Cardiac septum (tissue), 1 donor: ENCODE data around the gene ZNF385A. TPM values are rescaled to one million over a fixed set of nuclear protein-coding genes. Genes with fewer than 3 reads are reported as not detected.

Experiments
- DNase-seq: peaks from one replicate; pipeline ENCODE4 v3.0.0-alpha.2; 2020; ENCODE audit warnings: low spot score
- intact Hi-C: fragments of 100-400 bp; cut with DNase I; formaldehyde crosslinking; loops from one replicate; pipeline ENCODE4 v1.14.0; 2022
- total RNA-seq: library from RNA; stranded (reverse); fragmentation: NEBNext Ultra II Directional; extraction: Animal tissue kit (Norgen Biotek cat#: 25700); gene quantifications from one replicate; pipeline ENCODE4 v1.2.1, GENCODE V29; 2021
- donor health status: DM: no; HTN: no; CAD: no.

Gene ZNF385A
- total RNA-seq, 1 donor from 2014 or later = 4.8 TPM

- intact Hi-C loops = no loop called here
- no peak for DNase-seq
These were observed 11.0 kb upstream of the ZNF385A start for GRCh38 chr12:54395545-54395944.

- intact Hi-C loops = no loop called here
- DNase-seq = no peak
These were observed 10.5 kb upstream of the ZNF385A start for GRCh38 chr12:54394986-54395385.

GRCh38 chr12:54394281-54394719, 9.8 kb upstream of the ZNF385A start:
- intact Hi-C loops = no loop called here
- no peak for DNase-seq

- intact Hi-C loops = no loop called here
- DNase-seq = no peak
These were observed 9.2 kb upstream of the ZNF385A start for GRCh38 chr12:54393743-54394142.

GRCh38 chr12:54393207-54393609, 8.7 kb upstream of the ZNF385A start:
- intact Hi-C loops = no loop called here
- no peak for DNase-seq

GRCh38 chr12:54392485-54393206, 8.1 kb upstream of the ZNF385A start:
- no peak for DNase-seq

GRCh38 chr12:54390668-54391551, 6.4 kb upstream of the ZNF385A start:
- no peak for DNase-seq
- intact Hi-C loops = no loop called here

More at GRCh38 chr12:54392485-54393206, 8.1 kb upstream of the ZNF385A start:
- intact Hi-C loops = no loop called here

- intact Hi-C loops = no loop called here
- no peak for DNase-seq
These were observed 5.7 kb upstream of the ZNF385A start for GRCh38 chr12:54390176-54390667.

- no peak for DNase-seq
- intact Hi-C loops = no loop called here
These were observed 5.2 kb upstream of the ZNF385A start for GRCh38 chr12:54389607-54390175.

GRCh38 chr12:54389134-54389508, 4.6 kb upstream of the ZNF385A start:
- no peak for DNase-seq

GRCh38 chr12:54388237-54389133, 4.0 kb upstream of the ZNF385A start:
- DNase-seq = no peak

More at GRCh38 chr12:54389134-54389508, 4.6 kb upstream of the ZNF385A start:
- intact Hi-C loops = no loop called here

GRCh38 chr12:54387114-54387467, 2.6 kb upstream of the ZNF385A start:
- no peak for DNase-seq
- intact Hi-C loops = no loop called here

More at GRCh38 chr12:54388237-54389133, 4.0 kb upstream of the ZNF385A start:
- intact Hi-C loops = no loop called here

GRCh38 chr12:54386403-54387113, 2.0 kb upstream of the ZNF385A start:
- no peak for DNase-seq
- intact Hi-C loops = no loop called here

GRCh38 chr12:54385251-54385914, 850 bp upstream of the ZNF385A start:
- intact Hi-C loops = no loop called here
- DNase-seq = no peak

GRCh38 chr12:54383041-54383609, 1.4 kb downstream of the ZNF385A start:
- no peak for DNase-seq
- intact Hi-C loops = no loop called here

GRCh38 chr12:54381136-54381535, 3.4 kb downstream of the ZNF385A start:
- no peak for DNase-seq
- intact Hi-C loops = no loop called here

GRCh38 chr12:54379398-54380201, 4.9 kb downstream of the ZNF385A start:
- intact Hi-C loops = no loop called here
- DNase-seq = peak; percentile 96
